ENCODE measurements around the gene GALE.
"Not testable (repeated sequence)": the region's sequence is repeated elsewhere in the genome, so short reads cannot be mapped to it uniquely, and the experiment has no call there.

GALE gene

GRCh38 chr1:23800400-23801337 lies at the start of gene GALE:
TSS of gene GALE (minus strand) at chr1:23800754. CDS start at chr1:23799007, 1,747 bp downstream.
- Mint-ChIP-seq H3K36me3 (no peaks in the 10 kb centered on the region), H3K4me3 (peak within 1 kb of the TSS; percentile 98), H3K9me3 (ENCODE audit: low read depth) (no peaks in the 10 kb centered on the region), H3K27me3 (no peaks in the 10 kb centered on the region), H3K4me1 (ENCODE audit: low read depth) (peaks cover 9% of the 10 kb centered on the region), H3K27ac (peak within 1 kb of the TSS; percentile 81)

- Mint-ChIP-seq H3K4me3 (no peak overlapping the region), H3K36me3 (peaks cover 20% of the 10 kb centered on the region), H3K27ac (no peak overlapping the region), H3K9me3 (ENCODE audit: low read depth) (no peaks in the 10 kb centered on the region), H3K27me3 (no peaks in the 10 kb centered on the region), H3K4me1 (ENCODE audit: low read depth) (no peaks in the 10 kb centered on the region)
These were observed 48.4 kb upstream of the GALE start for GRCh38 chr1:23848673-23849616.

GRCh38 chr1:23847482-23848095 lies 47.0 kb upstream of the GALE start:
- not testable (repeated sequence) for H3K4me1 Mint-ChIP-seq (ENCODE audit: low read depth); H3K27me3 Mint-ChIP-seq; H3K27ac Mint-ChIP-seq; H3K9me3 Mint-ChIP-seq (ENCODE audit: low read depth); H3K4me3 Mint-ChIP-seq
- H3K36me3 Mint-ChIP-seq: peaks cover 20% of the 10 kb centered on the region

GRCh38 chr1:23845163-23845562 lies 44.6 kb upstream of the GALE start:
- Mint-ChIP-seq H3K27ac (peak overlapping the region; percentile 5), H3K4me1 (ENCODE audit: low read depth) (no peaks in the 10 kb centered on the region), H3K36me3 (peaks cover 20% of the 10 kb centered on the region), H3K9me3 (ENCODE audit: low read depth) (no peaks in the 10 kb centered on the region), H3K27me3 (no peaks in the 10 kb centered on the region), H3K4me3 (no peak overlapping the region)

GRCh38 chr1:23843644-23844043 lies 43.1 kb upstream of the GALE start:
- H3K4me3 Mint-ChIP-seq: no peak overlapping the region
- H3K27me3 Mint-ChIP-seq: no peaks in the 10 kb centered on the region

GRCh38 chr1:23838401-23838866 lies 37.9 kb upstream of the GALE start:
- H3K27me3 Mint-ChIP-seq: no peaks in the 10 kb centered on the region
- peak overlapping the region; percentile 41 for H3K27ac Mint-ChIP-seq
- no peaks in the 10 kb centered on the region for H3K9me3 Mint-ChIP-seq (ENCODE audit: low read depth)
- peak overlapping the region; percentile 70 for H3K4me3 Mint-ChIP-seq
- H3K4me1 Mint-ChIP-seq (ENCODE audit: low read depth): peaks cover 11% of the 10 kb centered on the region
- no peaks in the 10 kb centered on the region for H3K36me3 Mint-ChIP-seq

More at GRCh38 chr1:23843644-23844043, 43.1 kb upstream of the GALE start:
- no peaks in the 10 kb centered on the region for H3K9me3 Mint-ChIP-seq (ENCODE audit: low read depth)
- H3K27ac Mint-ChIP-seq: no peak overlapping the region
- H3K4me1 Mint-ChIP-seq (ENCODE audit: low read depth): peaks cover under 1% of the 10 kb centered on the region
- peaks cover 20% of the 10 kb centered on the region for H3K36me3 Mint-ChIP-seq

GRCh38 chr1:23837908-23838307 lies 37.4 kb upstream of the GALE start:
- H3K27ac Mint-ChIP-seq: peak overlapping the region; percentile 41
- peaks cover 11% of the 10 kb centered on the region for H3K4me1 Mint-ChIP-seq (ENCODE audit: low read depth)
- no peaks in the 10 kb centered on the region for H3K27me3 Mint-ChIP-seq

GRCh38 chr1:23836037-23836436 lies 35.5 kb upstream of the GALE start:
- no peaks in the 10 kb centered on the region for H3K27me3 Mint-ChIP-seq
- no peaks in the 10 kb centered on the region for H3K9me3 Mint-ChIP-seq (ENCODE audit: low read depth)
- H3K27ac Mint-ChIP-seq: no peak overlapping the region
- no peaks in the 10 kb centered on the region for H3K36me3 Mint-ChIP-seq
- peaks cover 11% of the 10 kb centered on the region for H3K4me1 Mint-ChIP-seq (ENCODE audit: low read depth)
- H3K4me3 Mint-ChIP-seq: no peak overlapping the region

More at GRCh38 chr1:23837908-23838307, 37.4 kb upstream of the GALE start:
- H3K36me3 Mint-ChIP-seq: no peaks in the 10 kb centered on the region
- no peaks in the 10 kb centered on the region for H3K9me3 Mint-ChIP-seq (ENCODE audit: low read depth)
- H3K4me3 Mint-ChIP-seq: peak overlapping the region; percentile 70

- H3K27me3 Mint-ChIP-seq; H3K27ac Mint-ChIP-seq; H3K4me3 Mint-ChIP-seq; H3K36me3 Mint-ChIP-seq; H3K9me3 Mint-ChIP-seq (ENCODE audit: low read depth): not testable (repeated sequence)
- H3K4me1 Mint-ChIP-seq (ENCODE audit: low read depth): peaks cover 11% of the 10 kb centered on the region
These were observed 33.6 kb upstream of the GALE start for GRCh38 chr1:23834156-23834555.

GRCh38 chr1:23827717-23828116 lies 27.2 kb upstream of the GALE start:
- peaks cover 13% of the 10 kb centered on the region for H3K4me1 Mint-ChIP-seq (ENCODE audit: low read depth)
- H3K4me3 Mint-ChIP-seq: no peak overlapping the region
- H3K27ac Mint-ChIP-seq: no peak overlapping the region
- no peaks in the 10 kb centered on the region for H3K36me3 Mint-ChIP-seq
- H3K9me3 Mint-ChIP-seq (ENCODE audit: low read depth): no peaks in the 10 kb centered on the region
- H3K27me3 Mint-ChIP-seq: no peaks in the 10 kb centered on the region

- not testable (repeated sequence) for H3K27me3 Mint-ChIP-seq; H3K36me3 Mint-ChIP-seq; H3K9me3 Mint-ChIP-seq (ENCODE audit: low read depth); H3K4me3 Mint-ChIP-seq; H3K27ac Mint-ChIP-seq
- peaks cover 13% of the 10 kb centered on the region for H3K4me1 Mint-ChIP-seq (ENCODE audit: low read depth)
These were observed 26.0 kb upstream of the GALE start for GRCh38 chr1:23826590-23826989.

- Mint-ChIP-seq H3K4me3 (peak overlapping the region; percentile 96), H3K36me3 (no peaks in the 10 kb centered on the region), H3K9me3 (ENCODE audit: low read depth) (no peaks in the 10 kb centered on the region), H3K27ac (peak overlapping the region; percentile 96), H3K27me3 (no peaks in the 10 kb centered on the region), H3K4me1 (ENCODE audit: low read depth) (peaks cover 13% of the 10 kb centered on the region)
These were observed 25.4 kb upstream of the GALE start for GRCh38 chr1:23825762-23826522.

- Mint-ChIP-seq H3K36me3 (no peaks in the 10 kb centered on the region), H3K27ac (peak within 1 kb of the TSS; percentile 96), H3K9me3 (ENCODE audit: low read depth) (no peaks in the 10 kb centered on the region), H3K4me1 (ENCODE audit: low read depth) (peaks cover 13% of the 10 kb centered on the region), H3K27me3 (no peaks in the 10 kb centered on the region), H3K4me3 (peak within 1 kb of the TSS; percentile 96)
These were observed 24.7 kb upstream of the GALE start, which contains the start of gene HMGCL for GRCh38 chr1:23825076-23825761. TSS of gene HMGCL (minus strand) at chr1:23825429. CDS start at chr1:23825415, 14 bp downstream.

Measured in activated naive CD8-positive, alpha-beta T cell (primary cell).